Sigmoid colon (tissue), 4 donors: ENCODE measurements around the gene LYSMD2.

Source experiments
- CTCF ChIP-seq, 4 experiments: fragments of 450-650 bp in 3 of 4; fragments of 200-600 bp in 1 of 4; IDR thresholded peaks; one replicate each; pipeline ENCODE4 v1.5.1; 2016 to 2019; ENCODE audit warnings: antibody characterized with exemption in 4 of 4, mild to moderate bottlenecking in 3 of 4, moderate library complexity in 2 of 4
- EP300 ChIP-seq, 4 donors: sonication (generic); formaldehyde crosslinking; IDR thresholded peaks; one replicate each; pipeline ENCODE4 v1.6.1; 2017; ENCODE audit warnings: antibody characterized with exemption in 4 of 4
- POLR2AphosphoS5 ChIP-seq, 4 donors: sonication (generic); formaldehyde crosslinking; IDR thresholded peaks; one replicate each; pipeline ENCODE4 v1.6.1; 2017; ENCODE audit warnings: antibody characterized with exemption in 4 of 4

GRCh38 chr15:51735228-51736010, 2.0 kb downstream of the LYSMD2 start:
- TF ChIP-seq CTCF (IDR thresholded peaks at IDR 0.05) (no peak), POLR2AphosphoS5 (IDR thresholded peaks at IDR 0.05) (no peak), EP300 (IDR thresholded peaks at IDR 0.05) (no peak)
